ENCODE results near the gene PLEKHH2. TPM values are rescaled to one million over a fixed set of nuclear protein-coding genes. Genes with fewer than 3 reads are reported as not detected.
"Not testable (repeated sequence)": the region's sequence is repeated elsewhere in the genome, so short reads cannot be mapped to it uniquely, and the experiment has no call there.

Gene PLEKHH2
- total and polyA plus RNA-seq, 7 donors, result 0.69 to 83.1 (median 35.3) TPM

GRCh38 chr2:43595603-43596412, 41.3 kb upstream of the PLEKHH2 start, which contains the start of gene THADA:
THADA (minus strand) TSS chr2:43596038; CDS start chr2:43592392, 3,646 bp downstream.
- TF ChIP-seq POLR2A (IDR thresholded peaks at IDR 0.05) (peak; percentile 90 to 92), POLR2AphosphoS5 (IDR thresholded peaks at IDR 0.05) (peak; percentile 98 to 99 (median 99)), EP300 (IDR thresholded peaks at IDR 0.05) (peak in 1 of 4 donors; percentile 22), CTCF (IDR thresholded peaks at IDR 0.05) (no peak)
- no peaks in the 10 kb centered on the region for H3K27me3 ChIP-seq
- H3K27ac ChIP-seq, result peak within 1 kb of the TSS; percentile 90 to 95 (median 92)
- peaks cover 0 to 23% (median 16%) of the 10 kb centered on the region in 4 donors for H3K4me1 ChIP-seq
- no peaks in the 10 kb centered on the region for H3K9me3 ChIP-seq
- DNase-seq, result peak; percentile 100
- 0% methylated on average over 52 of the region's 52 CpGs for WGBS, 2 donors
- H3K36me3 ChIP-seq, result peaks cover 0 to 18% (median 5%) of the 10 kb centered on the region in 4 donors
- peak within 1 kb of the TSS; percentile 63 to 85 (median 70) for H3K4me3 ChIP-seq
- intact Hi-C loops (cut with DNase I), result loop anchor here (2.0 to 5.0 kb wide), 2 partner anchors 77 to 401 kb away; partner anchors contain the start of gene LRPPRC

GRCh38 chr2:43600596-43600995, 36.5 kb upstream of the PLEKHH2 start:
- H3K9me3 ChIP-seq; H3K27me3 ChIP-seq; H3K36me3 ChIP-seq; DNase-seq; intact Hi-C loops (cut with DNase I); H3K4me3 ChIP-seq; H3K4me1 ChIP-seq; H3K27ac ChIP-seq: not testable (repeated sequence)
- WGBS, 2 donors, result 22 to 76% methylated on average over 1 of the region's 1 CpG

- no peak overlapping the region for H3K27ac ChIP-seq
- H3K9me3 ChIP-seq, result no peaks in the 10 kb centered on the region
- H3K4me3 ChIP-seq, result no peak overlapping the region
- 59 to 84% methylated on average over 4 of the region's 4 CpGs for WGBS, 2 donors
- no peak for DNase-seq
- no peaks in the 10 kb centered on the region for H3K27me3 ChIP-seq
- TF ChIP-seq EP300 (IDR thresholded peaks at IDR 0.05), result no peak
- TF ChIP-seq CTCF (IDR thresholded peaks at IDR 0.05), result no peak
- no peak for TF ChIP-seq POLR2AphosphoS5 (IDR thresholded peaks at IDR 0.05)
- TF ChIP-seq POLR2A (IDR thresholded peaks at IDR 0.05), result no peak
- H3K4me1 ChIP-seq, result no peaks in the 10 kb centered on the region
- H3K36me3 ChIP-seq, result no peaks in the 10 kb centered on the region
- intact Hi-C loops (cut with DNase I), result no loop called here
Measured at GRCh38 chr2:43604674-43605073, 32.4 kb upstream of the PLEKHH2 start.

- intact Hi-C loops (cut with DNase I), result no loop called here
- no peak for TF ChIP-seq POLR2A (IDR thresholded peaks at IDR 0.05)
- peak in 2 of 4 experiments; percentile 17 to 18 for TF ChIP-seq CTCF (IDR thresholded peaks at IDR 0.05)
- H3K27me3 ChIP-seq, result no peaks in the 10 kb centered on the region
- H3K4me1 ChIP-seq, result no peaks in the 10 kb centered on the region
- WGBS, 2 donors, result 11 to 17% methylated on average over 2 of the region's 2 CpGs
- DNase-seq, result no peak
- H3K9me3 ChIP-seq, result no peaks in the 10 kb centered on the region
- no peak overlapping the region for H3K27ac ChIP-seq
- no peaks in the 10 kb centered on the region for H3K36me3 ChIP-seq
- no peak overlapping the region for H3K4me3 ChIP-seq
Measured at GRCh38 chr2:43605079-43605655, 31.9 kb upstream of the PLEKHH2 start.

- no peak overlapping the region for H3K4me3 ChIP-seq
- H3K36me3 ChIP-seq, result no peaks in the 10 kb centered on the region
- DNase-seq, result no peak
- intact Hi-C loops (cut with DNase I), result no loop called here
- TF ChIP-seq EP300 (IDR thresholded peaks at IDR 0.05) (no peak), CTCF (IDR thresholded peaks at IDR 0.05) (no peak), POLR2AphosphoS5 (IDR thresholded peaks at IDR 0.05) (no peak), POLR2A (IDR thresholded peaks at IDR 0.05) (no peak)
- no peak overlapping the region for H3K27ac ChIP-seq
- H3K9me3 ChIP-seq, result no peaks in the 10 kb centered on the region
- no peaks in the 10 kb centered on the region for H3K27me3 ChIP-seq
- no peaks in the 10 kb centered on the region for H3K4me1 ChIP-seq
- 89 to 90% methylated on average over 5 of the region's 5 CpGs for WGBS, 2 donors
Measured at GRCh38 chr2:43605851-43606250, 31.2 kb upstream of the PLEKHH2 start.
